HepG2 (cell line): Measurements from ENCODE around the gene EYA2.

Experiments
- CHD2 ChIP-seq: IDR thresholded peaks from 2 replicates; pipeline ENCODE4 v1.6.1; 2011; ENCODE audit warnings: low read depth, low read length, improper control_type of control experiment
- HMGXB4 ChIP-seq, 2 experiments: sonication (generic) in 1 of 2; formaldehyde crosslinking in 1 of 2; IDR thresholded peaks; 2 replicates each; pipeline versions ENCODE4 v1.4.0 to v1.6.1; 2018 to 2020; ENCODE audit warnings: missing genetic modification reagents in 2 of 2, borderline replicate concordance in 1 of 2, low read depth in 1 of 2, mild to moderate bottlenecking in 1 of 2, missing biosample characterization in 1 of 2
- MNT ChIP-seq: fragments of 450-650 bp; IDR thresholded peaks from 2 replicates; pipeline ENCODE4 v1.6.1; 2016
- POLR2A ChIP-seq, 2 experiments: IDR thresholded peaks; 2 replicates each; pipeline ENCODE4 v1.6.1; 2011; ENCODE audit warnings: low read depth in 2 of 2, low read length in 2 of 2, mild to moderate bottlenecking in 1 of 2, moderate library complexity in 1 of 2; ENCODE audit not compliant: insufficient read depth in 1 of 2
- RAD21 ChIP-seq: fragments of 450-650 bp; formaldehyde crosslinking; IDR thresholded peaks from 2 replicates; pipeline ENCODE4 v1.5.0; 2020; ENCODE audit warnings: mild to moderate bottlenecking
- SP140L ChIP-seq: sonication (generic); formaldehyde crosslinking; IDR thresholded peaks from 2 replicates; pipeline ENCODE4 v1.4.0; 2020; ENCODE audit warnings: missing genetic modification reagents, borderline replicate concordance
- ZBTB33 ChIP-seq: sonication (generic); formaldehyde crosslinking; IDR thresholded peaks from 2 replicates; pipeline ENCODE4 v1.4.0; 2020; ENCODE audit warnings: missing genetic modification reagents
- ZBTB40 ChIP-seq, 2 experiments: fragments of 450-650 bp in 1 of 2; sonication (generic) in 1 of 2; formaldehyde crosslinking in 1 of 2; IDR thresholded peaks; 2 replicates each; pipeline versions ENCODE4 v1.6.1 to v1.8.0; 2016 to 2022; ENCODE audit warnings: antibody characterized with exemption in 1 of 2, mild to moderate bottlenecking in 1 of 2, missing genetic modification reagents in 1 of 2
- ZFP90 ChIP-seq: sonication (generic); formaldehyde crosslinking; IDR thresholded peaks from 2 replicates; pipeline ENCODE4 v1.8.0; 2022; ENCODE audit warnings: missing genetic modification reagents, mild to moderate bottlenecking, inconsistent platforms, borderline replicate concordance
- TF ChIP-seq, protein P1 (sequence below): sonication (generic); formaldehyde crosslinking; IDR thresholded peaks from 2 replicates; pipeline ENCODE4 v1.5.0; 2020; ENCODE audit warnings: mild to moderate bottlenecking, missing genetic modification reagents, moderate library complexity

DNA sequence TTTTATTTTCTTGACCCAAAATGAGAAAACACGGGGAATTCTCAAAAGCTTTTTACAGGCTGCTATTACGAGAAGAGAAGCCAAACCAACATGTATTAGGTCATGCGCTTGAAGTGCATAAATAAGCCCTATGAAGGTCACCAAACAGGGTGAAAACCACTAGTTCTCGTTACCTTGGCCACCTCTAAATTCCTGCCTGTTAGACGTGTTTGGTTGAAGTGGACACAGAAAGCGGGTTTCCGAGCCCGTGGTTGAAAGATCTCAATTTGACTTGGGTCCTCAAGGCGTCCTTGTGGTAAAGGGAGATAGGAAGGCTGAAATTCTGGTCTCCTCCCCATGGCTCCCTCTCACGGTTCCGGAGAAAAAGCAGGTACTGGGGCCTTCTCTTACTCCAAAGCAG lies 6.2 kb downstream of the EYA2 start:
- no peak for TF ChIP-seq RAD21 (CRISPR knock-in tag)
- TF ChIP-seq ZBTB40 (IDR thresholded peaks at IDR 0.05): no peak
- TF ChIP-seq ZBTB40 (CRISPR knock-in tag; IDR thresholded peaks at IDR 0.05): no peak
- TF ChIP-seq ZBTB33: no peak
- TF ChIP-seq MNT: no peak
- TF ChIP-seq POLR2A (IDR thresholded peaks at IDR 0.05; ENCODE audit: insufficient read depth in 1 of 2, low read depth in 2 of 2, low read length in 2 of 2): no peak
- no peak for TF ChIP-seq CHD2
- TF ChIP-seq, protein P1, sequence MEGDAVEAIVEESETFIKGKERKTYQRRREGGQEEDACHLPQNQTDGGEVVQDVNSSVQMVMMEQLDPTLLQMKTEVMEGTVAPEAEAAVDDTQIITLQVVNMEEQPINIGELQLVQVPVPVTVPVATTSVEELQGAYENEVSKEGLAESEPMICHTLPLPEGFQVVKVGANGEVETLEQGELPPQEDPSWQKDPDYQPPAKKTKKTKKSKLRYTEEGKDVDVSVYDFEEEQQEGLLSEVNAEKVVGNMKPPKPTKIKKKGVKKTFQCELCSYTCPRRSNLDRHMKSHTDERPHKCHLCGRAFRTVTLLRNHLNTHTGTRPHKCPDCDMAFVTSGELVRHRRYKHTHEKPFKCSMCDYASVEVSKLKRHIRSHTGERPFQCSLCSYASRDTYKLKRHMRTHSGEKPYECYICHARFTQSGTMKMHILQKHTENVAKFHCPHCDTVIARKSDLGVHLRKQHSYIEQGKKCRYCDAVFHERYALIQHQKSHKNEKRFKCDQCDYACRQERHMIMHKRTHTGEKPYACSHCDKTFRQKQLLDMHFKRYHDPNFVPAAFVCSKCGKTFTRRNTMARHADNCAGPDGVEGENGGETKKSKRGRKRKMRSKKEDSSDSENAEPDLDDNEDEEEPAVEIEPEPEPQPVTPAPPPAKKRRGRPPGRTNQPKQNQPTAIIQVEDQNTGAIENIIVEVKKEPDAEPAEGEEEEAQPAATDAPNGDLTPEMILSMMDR (CRISPR knock-in tag): no peak
- TF ChIP-seq HMGXB4 (CRISPR knock-in tag; IDR thresholded peaks at IDR 0.05; ENCODE audit: borderline replicate concordance in 1 of 2, low read depth in 1 of 2): no peak
- TF ChIP-seq SP140L (CRISPR knock-in tag): no peak
- no peak for TF ChIP-seq ZFP90 (CRISPR knock-in tag)
